ENCODE data around the gene SEC14L1. TPM values are rescaled to one million over a fixed set of nuclear protein-coding genes. Genes with fewer than 3 reads are reported as not detected.
A peak's percentile ranks its signal among the peaks of the same experiment; 100 is the strongest.

The SEC14L1 gene
- total RNA-seq, 1 donor from 2014 or later = 81.9 TPM

DNA sequence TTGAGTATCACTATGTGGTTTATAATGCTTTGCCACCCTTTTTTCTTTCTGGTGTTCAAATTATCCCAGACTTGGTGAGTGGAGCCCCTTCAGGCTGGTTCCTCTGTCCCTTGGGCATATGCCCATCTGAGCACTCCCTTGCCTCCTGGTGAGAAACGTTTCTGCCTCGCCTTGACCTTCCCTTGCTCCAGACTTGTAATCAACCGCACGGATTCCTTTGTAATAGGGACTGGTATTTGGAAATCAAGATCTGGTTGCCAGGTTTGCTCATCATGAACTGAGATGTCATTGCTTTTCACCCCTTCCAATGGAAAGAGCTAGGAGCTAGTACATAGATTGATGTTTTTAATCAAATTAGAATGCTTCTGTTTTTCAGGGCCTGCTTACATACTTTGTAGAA, 43.7 kb downstream of the SEC14L1 start:
- intact Hi-C loops (cut with micrococcal nuclease) = no loop called here
- Mint-ChIP-seq H3K27ac (no peak overlapping the region), H3K36me3 (ENCODE audit: low read depth) (peaks cover 19% of the 10 kb centered on the region), H3K4me3 (no peak overlapping the region), H3K27me3 (ENCODE audit: insufficient read depth) (no peaks in the 10 kb centered on the region), H3K4me1 (ENCODE audit: low read depth) (peaks cover 16% of the 10 kb centered on the region), H3K9me3 (no peaks in the 10 kb centered on the region)
- no peak for DNase-seq (ENCODE audit: low spot score)

GRCh38 chr17:77185137-77185536, 44.4 kb downstream of the SEC14L1 start:
- H3K36me3 Mint-ChIP-seq (ENCODE audit: low read depth) = peaks cover 21% of the 10 kb centered on the region
- DNase-seq (ENCODE audit: low spot score) = no peak
- H3K4me1 Mint-ChIP-seq (ENCODE audit: low read depth) = peaks cover 23% of the 10 kb centered on the region
- H3K4me3 Mint-ChIP-seq = no peak overlapping the region
- no peaks in the 10 kb centered on the region for H3K27me3 Mint-ChIP-seq (ENCODE audit: insufficient read depth)
- no peaks in the 10 kb centered on the region for H3K9me3 Mint-ChIP-seq
- intact Hi-C loops (cut with micrococcal nuclease) = loop anchor here (5.0 kb wide), 1 partner anchor 62 kb away; no protein-coding TSS in a partner anchor
- H3K27ac Mint-ChIP-seq = no peak overlapping the region

DNA sequence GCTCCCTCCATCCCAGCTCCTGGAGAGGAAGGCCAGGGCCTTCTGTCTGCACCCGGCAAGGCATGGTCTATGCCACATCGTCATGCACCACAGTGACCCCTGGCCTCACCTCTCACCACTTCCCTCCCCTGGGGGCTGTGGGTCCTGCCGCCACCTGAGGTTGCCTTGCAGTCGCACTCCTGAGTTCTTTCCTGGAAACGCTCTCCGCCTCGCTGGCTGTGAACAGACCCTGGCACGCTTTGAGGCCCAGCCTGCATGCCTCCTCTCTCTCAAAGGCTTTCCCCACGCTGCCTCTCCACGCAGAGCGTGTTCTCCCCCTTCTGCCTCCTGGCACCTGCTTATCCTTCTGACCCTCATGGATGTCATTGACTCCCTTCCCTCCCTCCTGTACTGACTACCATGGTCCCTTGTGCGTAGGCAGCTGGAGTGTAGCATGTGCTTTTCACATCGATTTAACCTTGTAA, 45.4 kb downstream of the SEC14L1 start:
- DNase-seq (ENCODE audit: low spot score) = peak; percentile 33
- H3K4me3 Mint-ChIP-seq = no peak overlapping the region
- no peaks in the 10 kb centered on the region for H3K9me3 Mint-ChIP-seq
- peaks cover 31% of the 10 kb centered on the region for H3K4me1 Mint-ChIP-seq (ENCODE audit: low read depth)
- peaks cover 20% of the 10 kb centered on the region for H3K36me3 Mint-ChIP-seq (ENCODE audit: low read depth)
- intact Hi-C loops (cut with micrococcal nuclease) = loop anchor here (5.0 kb wide), 1 partner anchor 61 kb away; no protein-coding TSS in a partner anchor
- H3K27me3 Mint-ChIP-seq (ENCODE audit: insufficient read depth) = no peaks in the 10 kb centered on the region
- no peak overlapping the region for H3K27ac Mint-ChIP-seq

DNA sequence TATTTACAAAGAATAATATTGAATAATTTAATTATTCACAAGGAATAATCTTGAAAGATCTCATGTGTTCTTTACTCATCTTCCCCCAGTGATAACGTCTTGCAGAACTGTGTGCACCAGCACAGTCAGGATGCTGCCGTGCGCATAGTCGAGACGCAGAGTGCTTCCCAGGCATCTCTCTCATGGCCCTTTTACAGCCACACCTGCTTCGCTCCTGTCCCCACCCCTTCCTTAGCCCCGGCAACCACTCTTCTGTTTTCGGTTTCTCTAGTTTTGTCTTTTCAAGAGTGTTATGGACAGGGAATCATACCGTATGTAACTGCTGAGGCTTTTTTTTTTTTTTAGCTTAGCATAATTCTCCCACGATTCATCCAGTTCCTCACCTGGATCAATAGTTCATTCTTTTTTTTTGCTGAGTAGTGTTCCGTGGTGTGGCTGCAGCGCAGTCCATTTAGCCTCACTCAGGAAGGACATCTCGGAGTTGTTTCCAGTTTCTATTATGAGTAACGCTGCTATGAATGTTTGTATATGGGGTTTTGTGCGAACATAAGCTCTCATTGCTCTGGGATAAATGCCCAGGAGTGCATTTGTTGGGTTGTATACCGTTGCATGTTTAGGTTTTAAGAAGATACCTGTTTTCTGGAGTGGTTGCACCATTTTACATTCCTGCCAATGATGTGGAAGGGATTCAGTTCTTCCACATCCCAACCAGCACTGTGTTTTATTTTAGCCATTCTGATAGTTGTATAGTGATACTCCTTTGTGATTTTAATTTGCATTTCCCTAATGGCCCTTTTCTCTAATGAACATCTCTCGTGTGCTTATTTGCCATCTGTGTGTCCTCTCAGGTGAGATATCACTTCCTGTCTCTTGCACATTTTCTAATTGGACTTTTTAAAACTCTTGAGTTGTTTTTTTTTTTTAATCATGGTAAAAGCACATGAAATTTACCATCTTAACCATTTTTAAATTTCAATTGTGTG, 47.6 kb downstream of the SEC14L1 start:
- H3K27me3 Mint-ChIP-seq (ENCODE audit: insufficient read depth) = no peaks in the 10 kb centered on the region
- no peak for DNase-seq (ENCODE audit: low spot score)
- H3K4me3 Mint-ChIP-seq = peak overlapping the region; percentile 54
- intact Hi-C loops (cut with micrococcal nuclease) = loop anchor here (1.0 to 5.0 kb wide), 3 partner anchors 48 to 100 kb away; partner anchors contain the start of gene SEC14L1
- H3K36me3 Mint-ChIP-seq (ENCODE audit: low read depth) = peaks cover 27% of the 10 kb centered on the region
- H3K27ac Mint-ChIP-seq = peak overlapping the region; percentile 90
- H3K9me3 Mint-ChIP-seq = no peaks in the 10 kb centered on the region
- peaks cover 39% of the 10 kb centered on the region for H3K4me1 Mint-ChIP-seq (ENCODE audit: low read depth)

DNA sequence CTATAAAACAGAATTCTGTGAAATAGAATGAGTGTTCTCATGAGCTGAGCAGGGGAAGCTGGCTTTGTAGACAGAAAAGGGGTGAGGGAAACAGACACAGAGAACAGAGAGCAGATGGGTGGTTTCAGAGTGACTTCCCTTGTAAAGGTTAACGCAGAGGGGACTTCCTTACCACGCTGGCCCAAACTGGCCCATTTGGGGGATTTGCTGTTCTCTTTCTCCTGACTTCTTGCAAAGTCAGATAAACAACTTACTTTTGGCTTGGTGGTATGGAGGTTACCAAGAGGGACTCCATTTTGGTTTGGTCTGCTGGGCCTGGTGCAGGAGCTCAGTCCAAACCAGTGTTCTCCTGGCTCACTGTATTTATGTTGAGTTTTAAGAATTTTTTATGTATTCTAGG, 48.4 kb downstream of the SEC14L1 start:
- Mint-ChIP-seq H3K9me3 (no peaks in the 10 kb centered on the region), H3K27ac (peak overlapping the region; percentile 90), H3K4me1 (ENCODE audit: low read depth) (peaks cover 42% of the 10 kb centered on the region), H3K27me3 (ENCODE audit: insufficient read depth) (no peaks in the 10 kb centered on the region), H3K4me3 (peak overlapping the region; percentile 54), H3K36me3 (ENCODE audit: low read depth) (peaks cover 30% of the 10 kb centered on the region)
- DNase-seq (ENCODE audit: low spot score) = peak; percentile 46
- intact Hi-C loops (cut with micrococcal nuclease) = loop anchor here (1.0 to 5.0 kb wide), 3 partner anchors 49 to 100 kb away; partner anchors contain the start of gene SEC14L1

DNA sequence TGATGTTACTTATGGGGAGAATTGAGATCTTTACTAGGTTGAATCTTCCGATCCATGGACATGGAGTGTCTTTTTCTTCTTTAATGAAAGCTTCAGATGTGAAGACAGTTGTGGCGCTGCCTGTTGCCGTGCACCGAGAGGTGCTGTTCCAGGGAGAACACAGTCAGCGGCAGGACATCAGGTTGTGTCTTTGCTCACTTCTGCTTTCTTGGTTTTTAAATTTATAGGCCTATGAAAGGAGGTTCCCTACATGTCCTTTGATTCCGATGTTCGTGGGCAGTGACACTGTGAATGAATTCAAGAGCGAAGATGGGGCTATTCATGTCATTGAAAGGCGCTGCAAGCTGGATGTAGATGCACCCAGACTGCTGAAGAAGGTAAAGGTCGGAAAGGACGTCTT, 49.8 kb downstream of the SEC14L1 start:
- intact Hi-C loops (cut with micrococcal nuclease) = no loop called here
- peaks cover 39% of the 10 kb centered on the region for H3K36me3 Mint-ChIP-seq (ENCODE audit: low read depth)
- no peaks in the 10 kb centered on the region for H3K27me3 Mint-ChIP-seq (ENCODE audit: insufficient read depth)
- no peaks in the 10 kb centered on the region for H3K9me3 Mint-ChIP-seq
- peak overlapping the region; percentile 90 for H3K27ac Mint-ChIP-seq
- no peak overlapping the region for H3K4me3 Mint-ChIP-seq
- DNase-seq (ENCODE audit: low spot score) = no peak
- peaks cover 42% of the 10 kb centered on the region for H3K4me1 Mint-ChIP-seq (ENCODE audit: low read depth)

DNA sequence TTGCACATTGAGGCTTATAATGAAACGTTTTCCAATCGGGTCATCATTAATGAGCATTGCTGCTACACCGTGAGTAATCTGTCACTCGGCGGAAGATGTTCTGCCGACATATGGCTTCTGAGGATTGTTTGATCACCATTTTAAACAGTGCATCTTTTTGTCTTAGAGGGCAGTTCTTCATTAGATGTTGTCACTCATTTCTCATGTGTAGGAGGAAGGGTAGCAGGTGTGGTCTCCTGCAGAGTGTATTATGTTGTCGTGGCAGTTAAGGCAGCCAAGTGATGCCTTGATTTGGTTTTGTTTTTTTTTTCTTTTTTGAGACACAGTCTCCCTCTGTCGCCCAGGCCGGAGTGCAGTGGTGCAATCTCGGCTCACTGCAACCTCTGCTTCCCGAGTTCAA, 50.5 kb downstream of the SEC14L1 start:
- intact Hi-C loops (cut with micrococcal nuclease) = no loop called here
- Mint-ChIP-seq H3K4me3 (no peak overlapping the region), H3K9me3 (no peaks in the 10 kb centered on the region), H3K4me1 (ENCODE audit: low read depth) (peaks cover 42% of the 10 kb centered on the region), H3K36me3 (ENCODE audit: low read depth) (peaks cover 46% of the 10 kb centered on the region), H3K27me3 (ENCODE audit: insufficient read depth) (no peaks in the 10 kb centered on the region), H3K27ac (peak overlapping the region; percentile 31)
- no peak for DNase-seq (ENCODE audit: low spot score)

GRCh38 chr17:77193653-77194052, 52.9 kb downstream of the SEC14L1 start:
- peaks cover 34% of the 10 kb centered on the region for H3K4me1 Mint-ChIP-seq (ENCODE audit: low read depth)
- peak overlapping the region; percentile 14 for H3K27ac Mint-ChIP-seq
- H3K27me3 Mint-ChIP-seq (ENCODE audit: insufficient read depth) = no peaks in the 10 kb centered on the region
- no peak for DNase-seq (ENCODE audit: low spot score)
- intact Hi-C loops (cut with micrococcal nuclease) = no loop called here
- peaks cover 63% of the 10 kb centered on the region for H3K36me3 Mint-ChIP-seq (ENCODE audit: low read depth)
- no peak overlapping the region for H3K4me3 Mint-ChIP-seq
- H3K9me3 Mint-ChIP-seq = no peaks in the 10 kb centered on the region

- intact Hi-C loops (cut with micrococcal nuclease) = no loop called here
- DNase-seq (ENCODE audit: low spot score) = no peak
Measured at GRCh38 chr17:77194179-77194578, 53.4 kb downstream of the SEC14L1 start.

GRCh38 chr17:77196251-77196650, 55.5 kb downstream of the SEC14L1 start:
- Mint-ChIP-seq H3K36me3 (ENCODE audit: low read depth) (peaks cover 76% of the 10 kb centered on the region), H3K9me3 (no peaks in the 10 kb centered on the region), H3K4me3 (no peak overlapping the region), H3K27me3 (ENCODE audit: insufficient read depth) (no peaks in the 10 kb centered on the region), H3K4me1 (ENCODE audit: low read depth) (peaks cover 10% of the 10 kb centered on the region), H3K27ac (no peak overlapping the region)
- intact Hi-C loops (cut with micrococcal nuclease) = no loop called here
- DNase-seq (ENCODE audit: low spot score) = no peak

More at GRCh38 chr17:77194179-77194578, 53.4 kb downstream of the SEC14L1 start:
- Mint-ChIP-seq H3K27ac (no peak overlapping the region), H3K4me3 (no peak overlapping the region), H3K36me3 (ENCODE audit: low read depth) (peaks cover 67% of the 10 kb centered on the region), H3K4me1 (ENCODE audit: low read depth) (peaks cover 28% of the 10 kb centered on the region), H3K27me3 (ENCODE audit: insufficient read depth) (no peaks in the 10 kb centered on the region), H3K9me3 (no peaks in the 10 kb centered on the region)

DNA sequence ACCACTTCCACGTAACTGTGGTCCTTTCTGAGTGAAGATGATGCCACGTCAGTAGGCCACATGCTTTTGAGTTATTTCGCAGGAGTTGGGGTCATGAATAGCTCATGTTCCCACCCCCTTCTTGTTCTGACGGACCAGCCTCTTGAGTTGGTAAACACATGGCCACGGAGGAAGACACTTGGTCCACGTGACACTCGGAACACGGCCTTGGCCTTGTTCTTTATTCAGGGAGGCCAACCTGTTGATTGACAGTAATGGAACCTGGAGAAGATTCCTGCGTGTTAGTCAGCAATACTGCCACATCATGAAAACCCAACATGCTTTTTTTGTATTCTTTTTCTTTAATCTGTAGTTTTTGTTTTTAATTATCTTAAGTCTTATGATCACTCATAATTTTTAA, 56.3 kb downstream of the SEC14L1 start:
- H3K9me3 Mint-ChIP-seq = no peaks in the 10 kb centered on the region
- H3K36me3 Mint-ChIP-seq (ENCODE audit: low read depth) = peaks cover 75% of the 10 kb centered on the region
- H3K4me1 Mint-ChIP-seq (ENCODE audit: low read depth) = peaks cover 8% of the 10 kb centered on the region
- no peak overlapping the region for H3K27ac Mint-ChIP-seq
- H3K27me3 Mint-ChIP-seq (ENCODE audit: insufficient read depth) = no peaks in the 10 kb centered on the region
- H3K4me3 Mint-ChIP-seq = no peak overlapping the region
- intact Hi-C loops (cut with micrococcal nuclease) = no loop called here
- DNase-seq (ENCODE audit: low spot score) = no peak

DNA sequence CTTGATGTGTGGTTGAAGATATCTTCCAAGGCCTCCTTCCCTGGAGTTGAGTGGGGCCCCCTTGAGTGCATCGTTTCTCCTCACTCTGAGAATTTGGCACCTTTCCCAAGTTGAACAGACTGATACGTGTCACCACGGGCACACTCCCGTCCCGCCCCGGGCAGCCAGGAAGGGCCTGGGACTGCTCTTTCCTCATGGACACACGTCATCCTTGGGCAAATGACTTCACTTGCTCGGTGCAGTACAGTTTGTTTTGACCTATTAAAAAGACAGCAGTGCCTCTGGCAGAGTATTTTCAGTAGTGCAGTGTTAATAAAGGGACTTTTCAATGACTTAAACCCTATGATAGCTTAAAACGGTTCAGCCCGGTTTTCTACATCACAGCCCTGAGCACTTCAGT, 59.9 kb downstream of the SEC14L1 start:
- H3K4me1 Mint-ChIP-seq (ENCODE audit: low read depth) = no peaks in the 10 kb centered on the region
- intact Hi-C loops (cut with micrococcal nuclease) = no loop called here
- H3K36me3 Mint-ChIP-seq (ENCODE audit: low read depth) = peaks cover 63% of the 10 kb centered on the region
- H3K27me3 Mint-ChIP-seq (ENCODE audit: insufficient read depth) = no peaks in the 10 kb centered on the region
- no peaks in the 10 kb centered on the region for H3K9me3 Mint-ChIP-seq
- DNase-seq (ENCODE audit: low spot score) = no peak
- H3K27ac Mint-ChIP-seq = no peak overlapping the region
- H3K4me3 Mint-ChIP-seq = no peak overlapping the region

DNA sequence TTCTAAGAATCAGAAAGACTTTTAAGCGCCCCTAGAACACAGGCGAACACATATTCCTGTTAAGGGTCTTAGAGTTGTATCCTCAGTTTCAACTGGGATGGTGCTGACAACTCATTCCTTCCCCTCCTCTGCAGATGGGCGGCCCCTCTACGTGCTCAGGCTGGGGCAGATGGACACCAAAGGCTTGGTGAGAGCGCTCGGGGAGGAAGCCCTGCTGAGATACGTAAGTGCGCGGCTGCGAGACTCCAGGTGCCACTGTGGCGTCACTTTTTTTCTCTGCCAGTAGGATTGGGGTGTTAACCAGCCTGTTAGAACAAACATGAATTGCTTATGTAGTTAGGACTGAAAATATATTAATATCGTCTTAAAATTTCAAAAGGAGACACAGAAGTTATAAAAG, 62.7 kb downstream of the SEC14L1 start:
- no peaks in the 10 kb centered on the region for H3K27me3 Mint-ChIP-seq (ENCODE audit: insufficient read depth)
- no peak overlapping the region for H3K4me3 Mint-ChIP-seq
- peaks cover 58% of the 10 kb centered on the region for H3K36me3 Mint-ChIP-seq (ENCODE audit: low read depth)
- no peak overlapping the region for H3K27ac Mint-ChIP-seq
- no peak for DNase-seq (ENCODE audit: low spot score)
- intact Hi-C loops (cut with micrococcal nuclease) = no loop called here
- no peaks in the 10 kb centered on the region for H3K4me1 Mint-ChIP-seq (ENCODE audit: low read depth)
- no peaks in the 10 kb centered on the region for H3K9me3 Mint-ChIP-seq
